AG09319 (cell line): ENCODE measurements around the gene RBM25.

Source experiments
- DNase-seq: peaks from one replicate; pipeline ENCODE4 v3.0.0-alpha.2; 2010; ENCODE audit warnings: low read depth; ENCODE audit errors: extremely low read depth
- CTCF ChIP-seq: IDR thresholded peaks from 2 replicates; pipeline ENCODE4 v1.5.1; 2011; ENCODE audit warnings: low read depth, mild to moderate bottlenecking, inconsistent platforms, low read length, moderate library complexity

The RBM25 gene

DNA sequence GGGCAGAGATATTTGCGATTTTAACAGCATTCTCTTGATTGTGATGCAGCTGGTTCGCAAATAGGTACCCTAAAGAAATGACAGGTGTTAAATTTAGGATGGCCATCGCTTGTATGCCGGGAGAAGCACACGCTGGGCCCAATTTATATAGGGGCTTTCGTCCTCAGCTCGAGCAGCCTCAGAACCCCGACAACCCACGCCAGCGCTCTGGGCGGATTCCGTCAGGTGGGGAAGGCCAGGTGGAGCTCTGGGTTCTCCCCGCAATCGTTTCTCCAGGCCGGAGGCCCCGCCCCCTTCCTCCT lies 77.7 kb downstream of the RBM25 start:
- no peak for TF ChIP-seq CTCF
- no peak for DNase-seq

DNA sequence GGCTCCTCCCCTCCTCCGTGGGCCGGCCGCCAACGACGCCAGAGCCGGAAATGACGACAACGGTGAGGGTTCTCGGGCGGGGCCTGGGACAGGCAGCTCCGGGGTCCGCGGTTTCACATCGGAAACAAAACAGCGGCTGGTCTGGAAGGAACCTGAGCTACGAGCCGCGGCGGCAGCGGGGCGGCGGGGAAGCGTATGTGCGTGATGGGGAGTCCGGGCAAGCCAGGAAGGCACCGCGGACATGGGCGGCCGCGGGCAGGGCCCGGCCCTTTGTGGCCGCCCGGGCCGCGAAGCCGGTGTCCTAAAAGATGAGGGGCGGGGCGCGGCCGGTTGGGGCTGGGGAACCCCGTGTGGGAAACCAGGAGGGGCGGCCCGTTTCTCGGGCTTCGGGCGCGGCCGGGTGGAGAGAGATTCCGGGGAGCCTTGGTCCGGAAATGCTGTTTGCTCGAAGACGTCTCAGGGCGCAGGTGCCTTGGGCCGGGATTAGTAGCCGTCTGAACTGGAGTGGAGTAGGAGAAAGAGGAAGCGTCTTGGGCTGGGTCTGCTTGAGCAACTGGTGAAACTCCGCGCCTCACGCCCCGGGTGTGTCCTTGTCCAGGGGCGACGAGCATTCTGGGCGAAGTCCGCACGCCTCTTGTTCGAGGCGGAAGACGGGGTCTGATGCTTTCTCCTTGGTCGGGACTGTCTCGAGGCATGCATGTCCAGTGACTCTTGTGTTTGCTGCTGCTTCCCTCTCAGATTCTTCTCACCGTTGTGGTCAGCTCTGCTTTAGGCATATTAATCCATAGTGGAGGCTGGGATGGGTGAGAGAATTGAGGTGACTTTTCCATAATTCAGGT lies 78.3 kb downstream of the RBM25 start, which contains the start of gene PSEN1:
PSEN1 (plus strand) TSS at position 121 of the 839 bp plus-strand sequence. CDS start 11,513 bp downstream, outside the sequence.
- DNase-seq, result peak; percentile 71
- no peak for TF ChIP-seq CTCF

GRCh38 chr14:73140811-73141323 lies 82.5 kb downstream of the RBM25 start:
- no peak for DNase-seq
- TF ChIP-seq CTCF, result no peak

GRCh38 chr14:73142216-73142615 lies 83.9 kb downstream of the RBM25 start:
- no peak for TF ChIP-seq CTCF
- no peak for DNase-seq

DNA sequence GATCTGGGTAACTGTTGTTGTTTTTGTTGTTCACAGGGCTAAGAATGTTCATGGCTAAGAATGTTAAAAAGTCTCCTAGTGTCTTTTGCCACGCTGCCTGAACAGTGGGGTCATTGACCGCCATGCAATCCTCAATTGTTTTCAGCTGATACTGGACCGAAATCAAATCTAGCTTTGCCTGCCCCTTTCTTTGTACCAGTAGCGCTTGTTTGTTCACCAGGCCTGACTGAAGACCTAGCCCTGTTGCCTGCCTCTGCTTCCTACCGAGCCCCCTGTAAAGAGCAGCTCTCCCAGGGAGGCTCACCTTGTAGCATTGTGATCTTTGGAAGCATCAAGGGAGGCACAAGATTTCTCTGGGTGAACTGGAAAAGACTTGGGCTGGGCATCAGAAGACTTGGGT lies 84.7 kb downstream of the RBM25 start:
- no peak for TF ChIP-seq CTCF
- no peak for DNase-seq

DNA sequence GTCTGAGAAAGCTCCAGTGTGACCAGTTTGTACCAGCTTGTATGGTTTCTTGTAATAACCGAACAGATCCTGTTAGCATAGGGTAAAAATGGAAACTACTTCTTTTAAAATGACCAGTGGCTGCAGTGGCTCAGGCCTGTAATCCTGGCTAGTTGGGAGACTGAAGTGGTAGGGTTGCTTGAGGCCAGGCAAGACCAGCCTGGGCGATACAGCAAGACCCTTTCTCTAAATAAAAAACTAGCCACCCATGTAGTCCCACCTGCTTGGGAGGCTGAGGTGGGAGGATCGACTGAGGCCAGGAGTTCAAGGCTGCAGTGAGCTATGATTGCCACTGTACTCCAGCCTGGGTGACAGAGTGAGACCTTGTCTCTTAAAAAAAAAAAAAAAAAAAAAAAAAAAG lies 85.3 kb downstream of the RBM25 start:
- no peak for TF ChIP-seq CTCF

DNA sequence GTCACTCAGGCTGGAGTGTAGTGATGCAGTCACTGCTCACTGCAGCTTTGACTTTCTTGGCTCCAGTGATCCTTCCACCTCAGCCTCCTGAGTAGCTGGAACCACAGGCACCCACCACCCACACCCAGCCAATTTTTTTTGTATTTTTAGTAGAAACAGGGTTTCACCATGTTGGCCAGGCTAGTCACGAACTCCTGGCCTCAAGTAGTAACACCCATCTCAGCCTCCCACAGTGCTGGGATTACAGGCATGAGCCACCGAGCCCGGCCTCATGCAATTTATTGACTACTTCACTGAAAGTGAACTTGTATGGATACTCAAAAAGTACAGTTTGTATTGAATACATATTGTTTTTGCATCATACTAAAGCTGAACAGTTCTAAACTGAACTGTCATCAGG lies 87.0 kb downstream of the RBM25 start:
- DNase-seq, result no peak
- TF ChIP-seq CTCF, result no peak

More for the DNA sequence above, 85.3 kb downstream of the RBM25 start:
- no peak for DNase-seq
